ENCODE measurements around the gene IMP4. TPM values are rescaled to one million over a fixed set of nuclear protein-coding genes. Genes with fewer than 3 reads are reported as not detected.
A peak's percentile ranks its signal among the peaks of the same experiment; 100 is the strongest.
"Not testable (repeated sequence)": the region's sequence is repeated elsewhere in the genome, so short reads cannot be mapped to it uniquely, and the experiment has no call there.

The IMP4 gene, protein sequence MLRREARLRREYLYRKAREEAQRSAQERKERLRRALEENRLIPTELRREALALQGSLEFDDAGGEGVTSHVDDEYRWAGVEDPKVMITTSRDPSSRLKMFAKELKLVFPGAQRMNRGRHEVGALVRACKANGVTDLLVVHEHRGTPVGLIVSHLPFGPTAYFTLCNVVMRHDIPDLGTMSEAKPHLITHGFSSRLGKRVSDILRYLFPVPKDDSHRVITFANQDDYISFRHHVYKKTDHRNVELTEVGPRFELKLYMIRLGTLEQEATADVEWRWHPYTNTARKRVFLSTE
- 60.7 TPM for total RNA-seq
- long read RNA-seq, transcript IMP4-201 (9 exons, 1,740 nt): major isoform, 55 of 101 reads
- long read RNA-seq, transcript IMP4-202 (9 exons, 822 nt): minor isoform, 21 of 101 reads
- long read RNA-seq, transcript IMP4-208 (8 exons, 2,379 nt): minor isoform, 8 of 101 reads
- long read RNA-seq, partial matches to known transcripts: 9 of 101 reads
- long read RNA-seq, other reads (novel, unspliced or antisense): 4 of 101 reads

DNA sequence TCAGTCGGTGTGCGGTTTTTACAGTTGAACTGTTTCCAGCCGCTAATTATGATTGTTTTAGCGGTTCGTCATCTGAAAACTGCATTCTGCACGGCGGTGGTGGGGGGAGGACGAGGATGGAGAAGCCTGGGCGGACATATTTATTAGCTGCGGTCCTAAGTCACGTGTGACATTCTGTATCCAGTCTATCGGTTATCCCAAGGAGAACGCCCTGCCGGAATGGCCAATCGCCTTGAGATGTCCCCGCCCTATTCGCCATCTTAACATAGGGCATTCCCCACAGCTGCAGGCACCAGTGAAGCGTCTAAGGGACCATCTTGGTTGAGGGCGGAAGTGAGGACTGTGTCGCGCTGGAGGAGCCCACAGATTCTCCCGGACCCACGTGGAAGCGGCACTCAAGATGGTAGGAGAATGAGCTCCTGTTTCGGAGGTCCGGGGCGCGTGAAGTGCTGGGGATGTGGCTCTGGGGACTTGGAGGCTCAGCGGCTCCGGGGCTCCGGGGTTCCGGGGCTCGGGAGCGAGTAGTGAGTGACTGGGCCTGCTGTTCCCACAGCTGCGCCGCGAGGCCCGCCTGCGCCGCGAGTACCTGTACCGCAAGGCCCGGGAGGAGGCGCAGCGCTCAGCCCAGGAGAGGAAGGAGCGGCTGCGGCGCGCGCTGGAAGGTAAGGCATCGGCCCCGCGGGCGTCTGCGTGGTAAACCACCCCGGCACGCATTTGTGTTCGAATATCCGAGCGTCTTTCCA lies at the start of gene IMP4:
Gene IMP4 (plus strand): TSS at position 365 of the 743 bp plus-strand sequence. CDS start 36 bp downstream, at position 401.
- DNase-seq (ENCODE audit: low spot score): peak; percentile 99
- intact Hi-C loops (cut with DNase I): loop anchor here (1.0 kb wide), 1 partner anchor 14 kb away; the partner anchor contains the start of gene PTPN18

DNA sequence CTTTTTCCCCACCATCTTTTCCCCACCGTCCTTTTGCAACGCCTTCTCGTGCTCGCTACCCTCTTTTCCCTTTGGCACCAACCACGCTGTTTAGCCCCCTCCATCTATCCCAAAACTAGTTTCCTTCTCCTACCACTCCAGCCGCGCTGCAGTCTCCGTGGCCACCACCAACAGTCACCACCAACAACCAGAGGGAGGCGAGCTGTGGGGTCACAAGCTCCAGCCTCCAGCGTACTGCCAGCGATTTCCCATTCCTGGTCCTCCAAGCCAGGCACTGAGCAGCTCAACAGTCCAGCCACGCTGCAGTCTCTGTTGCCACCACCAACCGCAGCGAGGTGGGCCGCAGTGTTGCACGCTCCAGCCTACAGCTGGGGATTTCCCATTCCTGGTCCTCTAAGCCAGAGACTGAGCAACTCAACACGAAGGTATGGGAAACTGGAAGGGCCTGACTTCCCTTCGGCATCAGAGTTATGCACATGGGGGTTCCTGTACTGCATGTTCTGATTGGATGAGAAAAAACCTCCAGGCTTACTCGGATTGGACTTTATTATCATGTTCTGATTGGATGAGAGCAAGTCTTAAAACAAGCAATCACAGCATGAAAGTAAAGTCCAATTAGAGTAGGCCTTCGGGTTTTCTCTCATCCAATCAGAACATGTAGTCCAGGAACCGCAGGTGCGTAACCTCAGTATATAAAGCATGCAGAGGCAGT lies 42.3 kb upstream of the IMP4 start:
- DNase-seq (ENCODE audit: low spot score): no peak
- intact Hi-C loops (cut with DNase I): no loop called here

DNA sequence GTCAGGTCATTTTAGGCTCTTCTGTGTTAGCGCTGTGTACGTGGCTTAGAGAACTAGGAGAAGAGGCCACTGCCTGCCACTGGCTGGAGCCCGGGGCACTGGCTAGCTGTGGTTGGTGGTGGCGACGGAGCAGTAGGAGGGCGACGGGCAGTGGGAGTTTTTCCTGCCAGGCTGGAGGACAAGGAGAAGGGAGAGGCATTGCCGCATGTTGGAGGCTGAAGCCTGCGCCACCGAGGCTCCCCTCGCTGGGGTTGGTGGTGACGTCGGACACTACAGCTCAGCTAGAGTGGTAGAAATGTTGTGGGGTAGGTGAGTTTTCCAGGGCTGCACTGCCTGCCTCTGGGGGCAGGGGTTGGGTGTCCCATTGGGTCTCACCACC lies 41.7 kb upstream of the IMP4 start:
- intact Hi-C loops (cut with DNase I): no loop called here
- no peak for DNase-seq (ENCODE audit: low spot score)

DNA sequence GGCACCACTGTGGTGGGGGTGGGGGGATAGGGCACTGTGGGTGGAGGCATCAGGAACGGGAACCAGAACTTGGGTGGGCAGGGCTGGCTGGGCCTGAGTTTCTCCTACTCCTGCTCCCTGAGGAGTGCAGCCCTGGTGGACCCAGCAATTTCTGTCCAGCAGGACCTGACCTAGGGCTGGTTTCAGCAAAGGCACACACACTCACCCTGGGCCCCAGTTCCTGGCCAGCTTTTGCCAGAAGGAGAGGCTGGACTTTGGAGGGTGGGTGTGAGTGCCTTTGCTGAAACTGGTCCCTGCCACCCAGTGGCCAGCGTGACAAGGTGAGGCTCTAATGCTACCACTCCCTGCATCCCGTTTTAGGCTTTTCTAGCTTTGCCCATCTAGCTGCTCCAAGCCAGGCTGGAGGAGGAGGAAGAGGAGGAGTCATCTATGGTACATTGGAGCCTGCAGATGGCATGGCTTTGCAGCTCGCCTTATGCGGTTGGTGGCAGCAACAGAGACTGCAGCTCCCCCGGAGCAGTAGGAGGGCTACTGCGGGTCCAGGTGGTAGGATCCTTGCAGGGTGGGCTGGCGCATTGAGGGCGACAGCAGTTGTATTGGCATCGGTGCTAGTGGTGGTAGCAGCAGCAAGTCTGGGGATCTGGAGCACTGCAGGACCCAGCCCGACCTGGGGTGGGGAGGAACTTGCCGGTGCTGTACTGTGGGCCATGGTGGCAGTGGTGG lies 40.4 kb upstream of the IMP4 start:
- intact Hi-C loops (cut with DNase I): no loop called here
- DNase-seq (ENCODE audit: low spot score): no peak

DNA sequence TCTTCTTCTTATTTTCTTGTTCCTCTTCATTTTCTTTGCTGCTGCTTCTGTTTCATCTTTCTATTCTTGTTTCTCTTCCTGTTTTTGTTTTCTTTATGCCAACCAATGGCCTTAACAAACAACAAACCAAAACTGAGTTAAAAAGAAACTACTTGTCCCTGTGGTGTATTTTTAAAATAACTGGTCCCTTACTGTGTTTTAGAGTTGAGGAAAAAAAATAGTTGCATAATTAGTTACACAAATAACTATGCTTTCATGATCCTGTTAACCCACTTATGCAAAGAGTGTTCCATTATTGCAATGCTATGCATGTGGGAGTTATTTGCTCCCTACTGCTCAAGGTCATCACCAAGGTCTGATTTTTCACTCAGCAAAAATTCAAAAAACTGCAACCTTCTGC lies 39.5 kb upstream of the IMP4 start:
- DNase-seq (ENCODE audit: low spot score): no peak
- intact Hi-C loops (cut with DNase I): no loop called here

DNA sequence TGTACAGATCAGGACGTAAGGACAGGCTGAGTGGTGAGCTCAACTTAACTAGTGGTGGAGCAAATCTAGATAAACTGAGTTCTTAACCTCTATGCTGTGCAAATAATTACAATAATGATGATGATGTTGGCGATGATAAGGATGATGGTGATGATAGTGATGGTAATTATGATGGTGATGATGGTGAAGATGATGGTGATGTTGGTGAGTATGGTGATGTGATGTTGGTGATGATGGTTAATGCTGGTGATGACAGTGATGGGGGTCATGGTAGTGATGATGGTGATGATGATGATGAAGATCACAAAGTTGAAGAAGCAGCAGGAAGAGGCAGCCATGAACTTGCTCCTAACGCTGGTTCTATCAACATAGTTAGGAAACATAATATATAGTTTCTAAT lies 38.0 kb upstream of the IMP4 start:
- no peak for DNase-seq (ENCODE audit: low spot score)
- intact Hi-C loops (cut with DNase I): no loop called here

DNA sequence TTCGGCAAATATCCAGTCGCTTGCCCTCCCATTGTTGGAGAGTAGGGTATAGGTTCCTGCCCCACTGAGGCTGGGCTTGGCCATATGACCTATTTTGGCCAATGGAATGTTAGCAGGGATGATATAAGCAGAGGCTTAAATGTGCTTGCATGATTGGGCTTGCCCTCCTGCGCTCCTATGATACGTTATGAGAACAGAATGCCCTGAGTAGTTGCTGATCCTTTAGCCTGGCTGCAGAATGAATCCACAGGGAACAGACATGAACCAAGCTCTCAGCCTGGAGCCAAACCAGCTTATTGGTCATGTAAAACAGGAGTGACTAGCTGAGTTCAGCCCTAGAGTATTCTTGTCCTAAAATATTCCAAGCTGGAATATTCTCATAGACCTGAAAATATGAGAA lies 34.8 kb upstream of the IMP4 start:
- intact Hi-C loops (cut with DNase I): no loop called here
- DNase-seq (ENCODE audit: low spot score): no peak

DNA sequence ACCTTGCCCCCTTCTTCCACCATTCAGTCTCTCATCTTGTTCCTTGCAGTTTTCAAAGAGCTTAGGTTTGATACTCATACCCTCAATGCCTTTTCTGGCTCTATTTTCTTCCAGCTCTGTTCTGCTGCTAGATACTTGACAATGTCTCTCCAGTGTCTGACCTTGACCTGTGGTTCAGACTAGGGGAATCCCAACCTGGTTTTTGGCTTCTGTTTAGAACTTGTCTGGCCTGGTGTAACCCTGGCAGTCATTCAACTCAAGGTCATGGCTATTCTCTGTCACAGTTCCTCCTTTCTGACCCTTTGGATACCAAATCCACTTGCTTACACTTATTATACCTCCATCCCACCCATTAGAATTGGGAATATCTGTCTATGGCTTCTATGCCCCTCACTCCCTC lies 31.8 kb upstream of the IMP4 start:
- DNase-seq (ENCODE audit: low spot score): no peak
- intact Hi-C loops (cut with DNase I): no loop called here

DNA sequence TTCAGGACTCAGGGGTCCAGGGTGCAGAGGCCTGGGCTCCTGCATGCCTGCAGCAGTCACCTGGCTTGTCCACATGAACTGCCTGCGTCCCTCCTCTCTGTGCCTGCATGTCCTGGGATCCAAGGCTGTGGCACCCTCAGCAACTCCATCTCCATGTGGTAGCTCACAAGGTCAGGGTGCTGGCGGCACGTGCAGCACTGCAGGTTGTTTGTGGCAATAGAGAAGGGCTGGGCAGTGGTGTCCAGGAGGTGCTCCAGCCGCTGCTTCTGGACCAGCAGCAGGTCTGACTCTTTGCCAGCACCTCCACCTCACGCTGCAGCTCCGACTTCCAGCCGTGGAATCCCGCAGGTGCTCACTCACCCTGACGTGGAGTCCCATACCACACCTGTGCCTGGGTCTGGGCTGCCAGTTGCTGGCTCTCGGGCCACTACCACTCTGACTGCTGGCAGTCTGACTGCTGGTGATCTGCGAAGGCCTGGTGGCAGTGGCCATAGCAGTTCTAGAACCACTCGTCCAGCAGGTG lies 28.8 kb upstream of the IMP4 start:
- DNase-seq (ENCODE audit: low spot score): no peak
- intact Hi-C loops (cut with DNase I): no loop called here

DNA sequence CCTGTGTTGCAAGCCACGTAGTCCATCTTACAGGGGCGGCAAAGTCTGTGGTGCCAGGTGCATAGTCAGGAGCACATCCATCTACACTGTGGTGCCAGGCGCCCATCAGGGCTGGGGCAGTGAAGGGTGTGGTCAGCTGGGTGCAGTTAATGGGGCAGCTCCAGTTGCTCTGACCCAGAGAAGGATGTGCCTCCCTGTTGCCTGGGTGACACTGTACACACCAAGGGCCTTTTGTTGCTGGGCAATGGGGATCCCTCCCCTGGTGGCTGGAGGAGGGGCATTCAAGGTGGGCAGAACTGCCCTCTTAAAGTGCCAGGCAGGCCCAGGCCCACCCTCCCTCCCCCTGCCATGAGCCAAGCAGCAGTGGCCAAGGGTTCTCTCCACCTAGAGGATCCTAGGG lies 28.3 kb upstream of the IMP4 start:
- no peak for DNase-seq (ENCODE audit: low spot score)
- intact Hi-C loops (cut with DNase I): no loop called here

DNA sequence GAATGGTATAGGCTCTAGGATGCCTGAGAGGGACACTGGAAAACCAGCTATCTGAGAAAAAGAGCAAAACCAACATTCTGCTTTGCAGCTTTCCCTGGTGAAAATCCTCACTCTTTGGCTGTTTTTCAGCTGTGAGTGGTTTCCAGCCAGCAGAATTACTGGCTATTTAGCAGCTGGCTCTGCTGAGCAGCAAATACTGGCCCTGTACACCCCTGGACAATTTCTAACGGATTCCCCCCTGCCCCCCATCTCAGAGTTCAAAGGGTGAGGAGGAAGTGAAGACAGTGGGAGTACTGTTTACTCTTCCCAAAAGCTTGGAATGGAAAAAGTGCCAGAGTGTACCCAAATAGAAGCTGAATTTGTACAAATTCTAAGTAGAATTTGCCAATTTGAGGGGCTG lies 26.1 kb upstream of the IMP4 start:
- intact Hi-C loops (cut with DNase I): no loop called here
- peak; percentile 53 for DNase-seq (ENCODE audit: low spot score)

DNA sequence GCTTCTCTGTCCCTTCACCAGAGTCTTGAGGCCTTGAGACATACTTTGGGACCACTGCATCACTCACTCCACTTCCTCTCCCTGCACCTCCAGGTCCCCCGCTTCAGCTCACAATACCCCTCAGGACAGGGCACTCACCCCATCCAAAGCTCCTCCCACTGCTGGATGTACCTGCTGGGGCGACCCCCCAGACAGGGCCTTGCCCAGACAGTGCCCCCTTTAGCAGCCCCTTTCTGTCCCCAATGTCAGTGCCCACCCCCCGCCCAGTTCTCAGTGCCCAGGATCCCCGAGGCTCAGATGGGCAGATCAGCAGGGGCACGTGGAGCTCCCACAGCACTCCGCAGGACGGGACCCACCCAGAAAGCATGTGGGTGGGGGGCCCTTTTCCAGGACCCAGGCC lies 23.8 kb upstream of the IMP4 start:
- intact Hi-C loops (cut with DNase I): no loop called here
- peak; percentile 39 for DNase-seq (ENCODE audit: low spot score)

DNA sequence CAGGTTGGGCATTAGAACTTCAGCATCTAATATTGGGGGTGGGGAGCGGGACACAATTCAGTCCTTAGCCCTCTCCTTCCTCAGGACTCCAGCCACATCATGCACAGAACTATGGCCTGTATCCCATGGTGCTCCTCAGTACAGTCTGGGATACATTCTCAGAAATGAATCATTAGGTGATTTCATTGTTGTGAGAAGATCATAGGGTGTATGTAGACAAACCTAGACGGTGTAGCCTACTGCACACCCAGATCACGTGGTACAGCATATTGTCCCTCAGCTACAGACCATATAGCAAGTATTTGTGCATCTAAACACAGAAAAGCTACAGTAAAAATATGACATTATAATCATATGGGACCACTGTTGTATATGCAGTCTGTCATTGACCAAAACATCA lies 23.2 kb upstream of the IMP4 start:
- intact Hi-C loops (cut with DNase I): no loop called here
- no peak for DNase-seq (ENCODE audit: low spot score)

DNA sequence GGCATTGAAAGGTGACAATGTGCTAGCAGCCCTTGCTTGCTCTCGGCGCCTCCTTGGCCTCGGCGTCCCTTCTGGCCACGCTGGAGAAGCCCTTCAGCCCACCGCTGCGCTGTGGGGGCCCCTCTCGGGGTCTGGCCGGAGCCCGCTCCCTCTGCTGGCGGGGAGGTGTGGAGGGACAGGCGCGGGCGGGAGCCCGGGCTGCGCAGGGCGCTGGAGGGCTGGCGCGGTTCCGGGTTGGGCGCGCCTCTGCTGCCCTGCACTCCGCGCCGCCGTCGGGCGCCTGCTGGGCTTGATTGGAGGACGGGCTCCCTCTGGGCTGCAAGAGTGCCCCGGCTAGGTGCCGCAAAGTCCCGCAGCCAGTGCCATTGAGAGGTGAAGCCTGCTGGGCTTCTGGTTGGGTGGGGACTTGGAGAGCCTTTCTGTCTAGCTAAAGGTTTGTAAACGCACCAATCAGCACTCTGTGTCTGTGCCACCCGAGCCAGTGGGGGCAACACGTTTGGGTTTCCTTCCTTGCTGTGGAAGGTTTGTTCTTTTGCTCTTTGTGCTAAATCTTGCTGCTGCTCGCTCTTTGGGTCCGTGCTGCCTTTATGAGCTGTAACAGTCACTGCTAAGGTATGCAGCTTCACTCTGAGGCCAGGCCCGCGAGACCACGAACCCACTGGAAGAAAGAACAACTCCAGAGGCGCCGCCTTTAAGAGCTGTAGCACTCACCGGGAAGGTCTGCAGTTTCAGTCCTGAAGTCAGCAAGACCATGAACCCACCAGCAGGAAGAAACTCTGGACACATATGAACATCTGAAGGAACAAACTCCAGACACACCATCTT lies 14.8 kb upstream of the IMP4 start:
- intact Hi-C loops (cut with DNase I): no loop called here
- no peak for DNase-seq (ENCODE audit: low spot score)

DNA sequence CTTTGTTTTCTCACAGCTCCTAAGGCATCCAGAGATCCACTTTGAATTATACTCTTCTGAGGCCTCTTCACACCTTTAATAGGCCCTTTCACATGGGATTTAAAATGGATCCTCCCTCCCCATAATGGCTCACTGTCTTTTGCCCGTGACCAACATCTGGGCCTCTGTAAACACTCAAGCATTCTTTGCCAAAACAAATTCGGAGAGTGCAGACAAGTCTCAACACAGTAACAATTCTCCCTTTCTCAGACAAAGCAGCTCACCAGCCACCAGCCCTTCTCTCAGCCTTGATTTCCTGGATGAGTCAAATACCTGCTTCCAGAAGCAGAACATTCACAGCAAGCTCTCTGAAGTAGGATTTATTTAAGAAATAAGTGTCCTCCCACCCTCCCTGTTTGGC lies 14.0 kb upstream of the IMP4 start:
- intact Hi-C loops (cut with DNase I): no loop called here
- no peak for DNase-seq (ENCODE audit: low spot score)

DNA sequence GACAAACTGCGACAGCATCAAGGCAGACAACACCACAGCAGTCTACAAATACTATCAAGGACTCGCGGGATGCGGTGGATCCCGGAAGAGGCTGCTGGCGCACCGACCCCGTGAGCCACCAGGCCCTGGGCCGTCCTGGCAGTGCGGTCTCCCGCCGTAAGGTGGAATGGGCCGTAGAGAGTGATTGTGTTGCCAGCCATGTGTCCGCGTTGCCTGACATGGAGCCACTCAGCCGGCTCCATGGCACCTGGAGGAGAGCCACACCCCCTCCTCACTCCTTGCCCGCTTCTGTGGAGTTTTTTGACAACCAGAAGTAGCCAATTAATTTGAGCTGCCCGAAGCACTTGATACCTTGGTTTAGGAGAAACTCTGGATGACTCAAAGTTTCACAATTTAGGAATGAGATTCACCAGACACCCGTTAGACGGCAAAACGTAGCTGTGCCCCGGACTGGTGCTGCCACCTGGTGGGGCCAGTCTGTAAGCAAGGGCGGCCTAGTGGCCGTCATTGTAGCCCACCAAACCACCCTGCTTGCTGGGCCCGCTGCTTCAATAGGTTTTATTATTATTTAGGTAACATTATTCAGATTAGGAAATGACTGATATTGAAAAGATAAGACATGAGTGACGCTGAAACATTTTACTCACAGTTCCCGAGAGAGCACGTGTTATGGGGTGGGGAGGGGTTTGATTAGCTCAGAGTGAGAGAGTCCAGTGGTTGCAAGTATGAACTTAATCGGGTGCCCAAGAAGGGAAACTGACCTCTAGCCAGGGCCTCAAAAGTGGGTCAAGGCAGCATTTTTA lies 10.2 kb upstream of the IMP4 start:
- DNase-seq (ENCODE audit: low spot score): no peak
- intact Hi-C loops (cut with DNase I): loop anchor here (1.0 to 2.0 kb wide), 3 partner anchors 150 to 396 kb away; partner anchors contain the start of gene MZT2B

DNA sequence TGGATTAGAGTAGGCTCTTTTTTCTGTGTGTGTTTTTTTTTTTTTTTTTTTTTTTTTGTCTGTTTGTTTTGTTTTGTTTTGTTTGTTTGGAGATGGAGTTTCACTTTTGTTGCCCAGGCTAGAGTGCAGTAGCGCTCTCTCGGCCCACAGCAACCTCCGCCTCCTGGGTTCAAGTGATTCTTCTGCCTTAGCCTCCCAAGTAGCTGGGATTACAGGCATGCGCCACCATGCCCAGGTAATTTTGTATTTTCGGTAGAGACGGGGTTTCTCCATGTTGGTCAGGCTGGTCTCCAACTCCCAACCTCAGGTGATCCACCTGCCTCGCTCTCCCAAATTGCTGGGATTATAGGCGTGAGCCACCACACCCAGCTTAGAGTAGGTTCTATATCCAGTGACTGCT lies 9.4 kb upstream of the IMP4 start:
- not testable (repeated sequence) for DNase-seq (ENCODE audit: low spot score)
- intact Hi-C loops (cut with DNase I): loop anchor here (2.0 kb wide), 1 partner anchor 150 kb away; the partner anchor contains the start of gene MZT2B

DNA sequence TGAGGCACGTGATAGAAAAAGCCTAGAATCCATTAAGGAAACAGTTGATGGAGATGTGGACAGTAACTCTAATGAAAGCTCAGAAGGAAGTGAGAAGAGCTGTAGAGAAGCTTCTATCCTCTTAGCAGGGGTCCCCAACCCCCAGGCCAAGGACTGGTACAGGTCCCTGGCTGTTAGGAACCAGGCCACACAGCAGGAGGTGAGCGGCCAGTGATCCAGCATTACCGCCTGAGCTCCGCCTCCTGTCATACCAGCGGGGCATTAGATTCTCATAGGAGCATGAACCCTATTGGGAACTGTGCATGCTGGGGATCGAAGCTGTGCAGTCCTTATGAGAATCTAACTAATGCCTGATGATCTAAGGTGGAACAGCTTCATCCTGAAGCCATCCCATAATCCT lies 8.7 kb upstream of the IMP4 start:
- intact Hi-C loops (cut with DNase I): no loop called here
- DNase-seq (ENCODE audit: low spot score): no peak

Measured in cardiac septum (tissue), 1 donor.